ENCODE measurements around the gene SZRD1. TPM values are rescaled to one million over a fixed set of nuclear protein-coding genes. Genes with fewer than 3 reads are reported as not detected.

The SZRD1 gene
- total and polyA plus RNA-seq, 9 of the 15 experiments (the other 6 are each of a cell fraction or from before 2014, with no cell fraction given) = 3.9 to 149 (median 82.5) TPM

DNA sequence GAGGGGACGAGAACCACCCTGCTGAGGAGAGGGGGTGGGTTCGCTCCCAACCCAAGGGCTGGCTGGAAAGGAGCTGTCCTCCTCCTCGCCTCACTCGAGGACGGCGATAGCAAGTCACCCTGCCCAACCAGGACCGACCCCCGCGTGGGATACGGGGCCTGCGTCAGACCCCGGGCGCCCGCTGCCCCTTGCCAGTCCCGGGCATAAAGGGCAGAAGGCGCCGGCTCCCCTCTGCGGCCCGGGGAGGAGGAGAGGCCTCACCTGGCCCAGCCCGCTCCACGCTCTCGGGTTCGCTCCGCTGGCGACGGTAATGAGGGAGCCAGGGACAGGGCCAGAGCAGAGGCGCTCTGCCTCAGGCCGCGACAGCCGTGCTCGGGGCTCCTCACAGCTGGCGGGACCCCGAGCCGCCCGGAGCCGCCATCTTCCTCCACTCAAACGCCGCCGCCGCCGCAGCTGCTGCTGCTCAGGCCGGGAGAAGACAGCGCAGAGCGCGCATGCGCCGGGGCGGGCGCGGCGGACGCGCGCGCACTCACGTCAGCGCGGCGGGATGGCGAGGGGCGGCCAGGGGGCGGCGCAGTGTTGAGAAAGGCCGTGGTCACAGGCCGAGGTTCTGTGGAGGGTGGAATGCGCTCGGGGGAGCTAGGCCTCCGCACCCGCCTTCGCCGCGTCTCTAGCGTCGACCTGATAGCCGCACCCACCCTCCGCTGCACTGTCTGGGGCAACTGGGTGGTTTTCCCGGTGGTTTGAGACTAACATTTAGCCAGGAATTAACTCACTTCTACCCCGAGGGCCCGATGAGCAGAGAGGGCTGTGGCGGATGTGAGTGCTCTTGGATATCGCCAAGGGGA is 14.8 kb upstream of the SZRD1 start, which contains the start of gene FBXO42 (continued):
- TF ChIP-seq PML (IDR thresholded peaks at IDR 0.05; ENCODE audit: low read length) (peak; percentile 53; the same call in 1 of the 2 replicates), ZNF3 (CRISPR knock-in tag; IDR thresholded peaks at IDR 0.05) (no peak), FOXA1 (IDR thresholded peaks at IDR 0.05; ENCODE audit: borderline replicate concordance) (no peak), ARHGAP35 (IDR thresholded peaks at IDR 0.05; ENCODE audit: partially characterized antibody) (no peak), RBM34 (IDR thresholded peaks at IDR 0.05; ENCODE audit: borderline replicate concordance, insufficient read depth, low read length) (no peak), SIN3B (IDR thresholded peaks at IDR 0.05; ENCODE audit: low read depth) (peak; percentile 65; the same call in 1 of the 2 replicates), HEY1 (CRISPR knock-in tag; IDR thresholded peaks at IDR 0.05; ENCODE audit: borderline replicate concordance) (no peak), ZBTB17 (CRISPR knock-in tag; IDR thresholded peaks at IDR 0.05) (peak; percentile 70), MCM7 (IDR thresholded peaks at IDR 0.05) (no peak), RFX7 (CRISPR knock-in tag; IDR thresholded peaks at IDR 0.05) (no peak), MAZ (CRISPR knock-in tag; conservative IDR thresholded peaks at IDR 0.05 in 1 of 2, IDR thresholded peaks at IDR 0.05 in 1 of 2) (peak; percentile 72 to 93), GATAD2A (IDR thresholded peaks at IDR 0.05) (no peak; the same call in 1 of the 2 replicates), ARID1B (IDR thresholded peaks at IDR 0.05) (peak; percentile 58; the same call in 1 of the 2 replicates), SAP30 (IDR thresholded peaks at IDR 0.05; ENCODE audit: borderline replicate concordance, insufficient read depth, low read depth, low read length, poor library complexity, severe bottlenecking) (peak; percentile 77), ZNF76 (CRISPR knock-in tag; IDR thresholded peaks at IDR 0.05; ENCODE audit: borderline replicate concordance) (peak; percentile 54), ZFP36 (IDR thresholded peaks at IDR 0.05; ENCODE audit: low read depth, low read length, partially characterized antibody) (no peak), MAFG (tag; conservative IDR thresholded peaks at IDR 0.05) (no peak), GATAD2B (IDR thresholded peaks at IDR 0.05; ENCODE audit: borderline replicate concordance) (peak; percentile 89), ZSCAN29 (IDR thresholded peaks at IDR 0.05) (no peak)
- TF ChIP-seq, protein P1, sequence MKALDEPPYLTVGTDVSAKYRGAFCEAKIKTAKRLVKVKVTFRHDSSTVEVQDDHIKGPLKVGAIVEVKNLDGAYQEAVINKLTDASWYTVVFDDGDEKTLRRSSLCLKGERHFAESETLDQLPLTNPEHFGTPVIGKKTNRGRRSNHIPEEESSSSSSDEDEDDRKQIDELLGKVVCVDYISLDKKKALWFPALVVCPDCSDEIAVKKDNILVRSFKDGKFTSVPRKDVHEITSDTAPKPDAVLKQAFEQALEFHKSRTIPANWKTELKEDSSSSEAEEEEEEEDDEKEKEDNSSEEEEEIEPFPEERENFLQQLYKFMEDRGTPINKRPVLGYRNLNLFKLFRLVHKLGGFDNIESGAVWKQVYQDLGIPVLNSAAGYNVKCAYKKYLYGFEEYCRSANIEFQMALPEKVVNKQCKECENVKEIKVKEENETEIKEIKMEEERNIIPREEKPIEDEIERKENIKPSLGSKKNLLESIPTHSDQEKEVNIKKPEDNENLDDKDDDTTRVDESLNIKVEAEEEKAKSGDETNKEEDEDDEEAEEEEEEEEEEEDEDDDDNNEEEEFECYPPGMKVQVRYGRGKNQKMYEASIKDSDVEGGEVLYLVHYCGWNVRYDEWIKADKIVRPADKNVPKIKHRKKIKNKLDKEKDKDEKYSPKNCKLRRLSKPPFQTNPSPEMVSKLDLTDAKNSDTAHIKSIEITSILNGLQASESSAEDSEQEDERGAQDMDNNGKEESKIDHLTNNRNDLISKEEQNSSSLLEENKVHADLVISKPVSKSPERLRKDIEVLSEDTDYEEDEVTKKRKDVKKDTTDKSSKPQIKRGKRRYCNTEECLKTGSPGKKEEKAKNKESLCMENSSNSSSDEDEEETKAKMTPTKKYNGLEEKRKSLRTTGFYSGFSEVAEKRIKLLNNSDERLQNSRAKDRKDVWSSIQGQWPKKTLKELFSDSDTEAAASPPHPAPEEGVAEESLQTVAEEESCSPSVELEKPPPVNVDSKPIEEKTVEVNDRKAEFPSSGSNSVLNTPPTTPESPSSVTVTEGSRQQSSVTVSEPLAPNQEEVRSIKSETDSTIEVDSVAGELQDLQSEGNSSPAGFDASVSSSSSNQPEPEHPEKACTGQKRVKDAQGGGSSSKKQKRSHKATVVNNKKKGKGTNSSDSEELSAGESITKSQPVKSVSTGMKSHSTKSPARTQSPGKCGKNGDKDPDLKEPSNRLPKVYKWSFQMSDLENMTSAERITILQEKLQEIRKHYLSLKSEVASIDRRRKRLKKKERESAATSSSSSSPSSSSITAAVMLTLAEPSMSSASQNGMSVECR (CRISPR knock-in tag; IDR thresholded peaks at IDR 0.05) = peak; percentile 94
- TF ChIP-seq, protein P2, sequence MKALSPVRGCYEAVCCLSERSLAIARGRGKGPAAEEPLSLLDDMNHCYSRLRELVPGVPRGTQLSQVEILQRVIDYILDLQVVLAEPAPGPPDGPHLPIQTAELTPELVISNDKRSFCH (CRISPR knock-in tag; IDR thresholded peaks at IDR 0.05) = no peak
- TF ChIP-seq, protein P2 (tag; IDR thresholded peaks at IDR 0.05) = peak; percentile 85; the same call in 1 of the 2 replicates
- TF ChIP-seq, protein P3, sequence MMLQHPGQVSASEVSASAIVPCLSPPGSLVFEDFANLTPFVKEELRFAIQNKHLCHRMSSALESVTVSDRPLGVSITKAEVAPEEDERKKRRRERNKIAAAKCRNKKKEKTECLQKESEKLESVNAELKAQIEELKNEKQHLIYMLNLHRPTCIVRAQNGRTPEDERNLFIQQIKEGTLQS (IDR thresholded peaks at IDR 0.05) = no peak
- TF ChIP-seq, protein P3 (CRISPR knock-in tag; conservative IDR thresholded peaks at IDR 0.05) = peak; percentile 47; the same call in 1 of the 2 replicates
